Tibial nerve (tissue), 3 donors: ENCODE measurements around the gene MYO1D.

Source experiments
- POLR2A ChIP-seq, 2 donors: fragments of 450-650 bp; IDR thresholded peaks; one replicate each; pipeline ENCODE4 v1.6.1; 2017; ENCODE audit warnings: antibody characterized with exemption in 2 of 2, mild to moderate bottlenecking in 2 of 2, moderate library complexity in 2 of 2
- TF ChIP-seq, protein P1 (sequence below), 5 experiments: fragments of 200-600 bp in 3 of 5; fragments of 450-650 bp in 2 of 5; sonication (generic) in 3 of 5; IDR thresholded peaks; one replicate each; pipeline ENCODE4 v1.5.1; 2016 to 2019; ENCODE audit warnings: antibody characterized with exemption in 5 of 5, mild to moderate bottlenecking in 3 of 5, moderate library complexity in 2 of 5

DNA sequence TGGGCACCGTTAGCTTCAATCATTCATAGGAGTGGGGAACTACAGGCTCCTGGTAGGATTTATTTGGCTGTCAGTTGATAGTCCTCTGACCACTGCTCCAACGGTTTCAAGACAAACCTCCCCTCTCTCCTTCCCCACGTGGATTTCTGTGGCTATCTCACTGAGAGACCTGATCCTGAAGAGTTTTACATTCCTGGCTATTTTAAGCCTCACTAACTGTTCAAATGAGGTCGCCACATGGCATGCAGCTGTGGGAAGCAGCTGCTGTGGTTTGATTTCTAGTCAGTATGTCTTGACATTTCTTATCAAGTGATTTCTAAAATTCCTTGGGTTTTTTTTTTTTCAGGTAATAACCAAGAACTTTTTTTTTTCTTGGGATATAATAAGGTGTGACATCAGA is 351.8 kb downstream of the MYO1D start:
- TF ChIP-seq, protein P1, sequence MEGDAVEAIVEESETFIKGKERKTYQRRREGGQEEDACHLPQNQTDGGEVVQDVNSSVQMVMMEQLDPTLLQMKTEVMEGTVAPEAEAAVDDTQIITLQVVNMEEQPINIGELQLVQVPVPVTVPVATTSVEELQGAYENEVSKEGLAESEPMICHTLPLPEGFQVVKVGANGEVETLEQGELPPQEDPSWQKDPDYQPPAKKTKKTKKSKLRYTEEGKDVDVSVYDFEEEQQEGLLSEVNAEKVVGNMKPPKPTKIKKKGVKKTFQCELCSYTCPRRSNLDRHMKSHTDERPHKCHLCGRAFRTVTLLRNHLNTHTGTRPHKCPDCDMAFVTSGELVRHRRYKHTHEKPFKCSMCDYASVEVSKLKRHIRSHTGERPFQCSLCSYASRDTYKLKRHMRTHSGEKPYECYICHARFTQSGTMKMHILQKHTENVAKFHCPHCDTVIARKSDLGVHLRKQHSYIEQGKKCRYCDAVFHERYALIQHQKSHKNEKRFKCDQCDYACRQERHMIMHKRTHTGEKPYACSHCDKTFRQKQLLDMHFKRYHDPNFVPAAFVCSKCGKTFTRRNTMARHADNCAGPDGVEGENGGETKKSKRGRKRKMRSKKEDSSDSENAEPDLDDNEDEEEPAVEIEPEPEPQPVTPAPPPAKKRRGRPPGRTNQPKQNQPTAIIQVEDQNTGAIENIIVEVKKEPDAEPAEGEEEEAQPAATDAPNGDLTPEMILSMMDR (IDR thresholded peaks at IDR 0.05): no peak
- no peak for TF ChIP-seq POLR2A (IDR thresholded peaks at IDR 0.05)
